HepG2 (cell line): ENCODE data around the gene TEKTIP1. TPM values are rescaled to one million over a fixed set of nuclear protein-coding genes. Genes with fewer than 3 reads are reported as not detected.

Experiments
- ATF1 ChIP-seq: IDR thresholded peaks from 2 replicates; pipeline ENCODE4 v1.6.1; 2016; ENCODE audit warnings: mild to moderate bottlenecking, control low read depth
- BCL6 ChIP-seq: IDR thresholded peaks from 2 replicates; pipeline ENCODE4 v1.6.1; 2016; ENCODE audit warnings: missing genetic modification reagents, missing compliant biosample characterization
- DZIP1 ChIP-seq: sonication (generic); formaldehyde crosslinking; IDR thresholded peaks from 2 replicates; pipeline ENCODE4 v1.5.0; 2020; ENCODE audit warnings: mild to moderate bottlenecking, missing genetic modification reagents
- ELF3 ChIP-seq: IDR thresholded peaks from 2 replicates; pipeline ENCODE4 v1.6.1; 2016; ENCODE audit warnings: missing genetic modification reagents, missing compliant biosample characterization
- ELF4 ChIP-seq: sonication (generic); formaldehyde crosslinking; IDR thresholded peaks from 2 replicates; pipeline ENCODE4 v1.5.0; 2020; ENCODE audit warnings: missing genetic modification reagents, mild to moderate bottlenecking, moderate library complexity, borderline replicate concordance
- ESRRA ChIP-seq: sonication (generic); formaldehyde crosslinking; IDR thresholded peaks from 2 replicates; pipeline ENCODE4 v1.5.1; 2020; ENCODE audit warnings: mild to moderate bottlenecking, low read depth, missing genetic modification reagents
- FOXO1 ChIP-seq: sonication (generic); formaldehyde crosslinking; IDR thresholded peaks from 2 replicates; pipeline ENCODE4 v1.4.0; 2020; ENCODE audit warnings: missing genetic modification reagents
- GATAD2A ChIP-seq: IDR thresholded peaks from 2 replicates; pipeline ENCODE4 v1.6.1; 2016
- GLI4 ChIP-seq: sonication (generic); formaldehyde crosslinking; IDR thresholded peaks from 2 replicates; pipeline ENCODE4 v1.5.1; 2020; ENCODE audit warnings: missing genetic modification reagents, mild to moderate bottlenecking, moderate library complexity, borderline replicate concordance
- HNRNPUL1 ChIP-seq: fragments of 200-400 bp; formaldehyde crosslinking; IDR thresholded peaks from 2 replicates; pipeline ENCODE4 v1.6.1; 2017; ENCODE audit warnings: low read depth, mild to moderate bottlenecking, low read length, moderate library complexity
- NFKB2 ChIP-seq: sonication (generic); formaldehyde crosslinking; IDR thresholded peaks from 2 replicates; pipeline ENCODE4 v1.4.0; 2020; ENCODE audit warnings: missing genetic modification reagents, borderline replicate concordance
- NRL ChIP-seq: sonication (generic); formaldehyde crosslinking; IDR thresholded peaks from 2 replicates; pipeline ENCODE4 v1.5.0; 2020; ENCODE audit warnings: missing genetic modification reagents, mild to moderate bottlenecking, moderate library complexity, borderline replicate concordance
- PLRG1 ChIP-seq: fragments of 450-650 bp; conservative IDR thresholded peaks from 2 replicates; pipeline ENCODE4 v1.6.1; 2016
- RBFOX2 ChIP-seq: fragments of 200-400 bp; formaldehyde crosslinking; IDR thresholded peaks from 2 replicates; pipeline ENCODE4 v1.6.1; 2017; ENCODE audit warnings: low read depth, mild to moderate bottlenecking, low read length
- TAF1 ChIP-seq: sonication (generic); formaldehyde crosslinking; IDR thresholded peaks from 2 replicates; pipeline ENCODE4 v1.4.0; 2020; ENCODE audit warnings: missing genetic modification reagents
- THYN1 ChIP-seq: sonication (generic); formaldehyde crosslinking; IDR thresholded peaks from 2 replicates; pipeline ENCODE4 v1.8.1; 2023; ENCODE audit warnings: low read depth, mild to moderate bottlenecking, moderate library complexity, missing genetic modification reagents, borderline replicate concordance
- TMF1 ChIP-seq: sonication (generic); formaldehyde crosslinking; IDR thresholded peaks from 2 replicates; pipeline ENCODE4 v1.8.1; 2022; ENCODE audit warnings: low read depth, missing genetic modification reagents
- ZHX1 ChIP-seq: sonication (generic); formaldehyde crosslinking; IDR thresholded peaks from 2 replicates; pipeline ENCODE4 v1.8.1; 2022; ENCODE audit warnings: low read depth, mild to moderate bottlenecking, missing genetic modification reagents
- ZMAT3 ChIP-seq: sonication (generic); formaldehyde crosslinking; conservative IDR thresholded peaks from 2 replicates; pipeline ENCODE4 v1.7.0; 2021; ENCODE audit warnings: missing genetic modification reagents
- ZNF251 ChIP-seq: sonication (generic); formaldehyde crosslinking; IDR thresholded peaks from 2 replicates; pipeline ENCODE4 v1.9.0; 2021; ENCODE audit warnings: mild to moderate bottlenecking, missing genetic modification reagents
- ZNF331 ChIP-seq: sonication (generic); formaldehyde crosslinking; IDR thresholded peaks from 2 replicates; pipeline ENCODE4 v1.4.0; 2020; ENCODE audit warnings: missing genetic modification reagents
- ZNF33A ChIP-seq: sonication (generic); formaldehyde crosslinking; IDR thresholded peaks from 2 replicates; pipeline ENCODE4 v1.5.1; 2020; ENCODE audit warnings: missing genetic modification reagents, mild to moderate bottlenecking, moderate library complexity, borderline replicate concordance
- ZNF44 ChIP-seq: sonication (generic); formaldehyde crosslinking; IDR thresholded peaks from 2 replicates; pipeline ENCODE4 v1.5.1; 2020; ENCODE audit warnings: mild to moderate bottlenecking, missing genetic modification reagents
- ZNF569 ChIP-seq: sonication (generic); formaldehyde crosslinking; IDR thresholded peaks from 2 replicates; pipeline ENCODE4 v1.5.0; 2020; ENCODE audit warnings: mild to moderate bottlenecking, missing genetic modification reagents, moderate library complexity, borderline replicate concordance
- ZNF577 ChIP-seq: sonication (generic); formaldehyde crosslinking; IDR thresholded peaks from 2 replicates; pipeline ENCODE4 v1.4.0; 2020; ENCODE audit warnings: mild to moderate bottlenecking, low read depth, missing genetic modification reagents, borderline replicate concordance
- ZNF605 ChIP-seq: sonication (generic); formaldehyde crosslinking; IDR thresholded peaks from 2 replicates; pipeline ENCODE4 v1.8.0; 2022; ENCODE audit warnings: mild to moderate bottlenecking, missing genetic modification reagents
- ZNF616 ChIP-seq: sonication (generic); formaldehyde crosslinking; IDR thresholded peaks from 2 replicates; pipeline ENCODE4 v1.5.0; 2020; ENCODE audit warnings: low read depth, mild to moderate bottlenecking, missing genetic modification reagents
- polyA plus RNA-seq, 8 experiments: library from polyadenylated mRNA; depleted of rRNA in 3 of 8; stranded (reverse) in 7 of 8; unstranded in 1 of 8; fragments of >200 nt; fragmentation: Illumina TruSeq in 4 of 8; extraction: Trizol in 4 of 8; gene quantifications; 2 replicates each; pipeline versions ENCODE4 v1.2.1 to v1.2.3, GENCODE V29; 2011 to 2016; ENCODE audit warnings: low read depth in 4 of 8, missing spikeins in 1 of 8, mixed read lengths in 1 of 8; ENCODE audit not compliant: insufficient read depth in 1 of 8
- total RNA-seq, 5 experiments: library from RNA; depleted of rRNA; stranded (reverse); fragments of >200 nt; fragmentation: Illumina TruSeq; extraction: Trizol; gene quantifications; 2 replicates each; pipeline ENCODE4 v1.2.3, GENCODE V29; 2016; ENCODE audit warnings: low read depth in 1 of 5

Gene TEKTIP1
- total and polyA plus RNA-seq, 2 of the 13 experiments (the other 11 are each of a cell fraction or from before 2014, with no cell fraction given): not detected

GRCh38 chr19:3500429-3501101, 38.4 kb upstream of the TEKTIP1 start, which contains the start of gene DOHH (continued):
- TF ChIP-seq DZIP1 (CRISPR knock-in tag): peak; percentile 75; the same call in 1 of the 2 replicates
- TF ChIP-seq ATF1 (CRISPR knock-in tag): no peak
- TF ChIP-seq RBFOX2: peak; percentile 95
- TF ChIP-seq ZNF616 (CRISPR knock-in tag): peak; percentile 66; the same call in 1 of the 2 replicates
- peak; percentile 60; the same call in 1 of the 2 replicates for TF ChIP-seq ESRRA (CRISPR knock-in tag)
- TF ChIP-seq ZNF569: no peak
- no peak for TF ChIP-seq THYN1 (CRISPR knock-in tag)
- TF ChIP-seq GLI4 (CRISPR knock-in tag): no peak
- TF ChIP-seq TMF1 (CRISPR knock-in tag): 0 out of 2 replicates have a peak, but pooled peaks have one; percentile 33
- peak; percentile 89; the same call in 1 of the 2 replicates for TF ChIP-seq ZHX1 (CRISPR knock-in tag)
- no peak for TF ChIP-seq HNRNPUL1
- TF ChIP-seq ZNF44 (CRISPR knock-in tag): peak; percentile 85; the same call in 1 of the 2 replicates
- no peak for TF ChIP-seq ZNF251 (CRISPR knock-in tag)
- TF ChIP-seq FOXO1: peak; percentile 47; the same call in 1 of the 2 replicates
- TF ChIP-seq ZNF331 (CRISPR knock-in tag): peak; percentile 70
- TF ChIP-seq TAF1 (CRISPR knock-in tag): peak; percentile 100
- peak; percentile 86 for TF ChIP-seq ZNF605
- TF ChIP-seq ZNF577 (CRISPR knock-in tag): no peak
- peak; percentile 98 for TF ChIP-seq ZMAT3
- no peak; the same call in 1 of the 2 replicates for TF ChIP-seq NFKB2 (CRISPR knock-in tag)
- TF ChIP-seq BCL6 (CRISPR knock-in tag): peak; percentile 54; the same call in 1 of the 2 replicates
- peak; percentile 63 for TF ChIP-seq ELF3 (CRISPR knock-in tag)
- TF ChIP-seq NRL (CRISPR knock-in tag): peak; percentile 98
- no peak for TF ChIP-seq PLRG1
- no peak for TF ChIP-seq ZNF33A (CRISPR knock-in tag)
- TF ChIP-seq GATAD2A (CRISPR knock-in tag): peak; percentile 50; the same call in 1 of the 2 replicates
- no peak for TF ChIP-seq ELF4 (CRISPR knock-in tag)
